Karpas-422 (cell line): ENCODE results near the gene BPIFB2. TPM values are rescaled to one million over a fixed set of nuclear protein-coding genes. Genes with fewer than 3 reads are reported as not detected.

Experiments used
- DNase-seq: peaks from one replicate; pipeline ENCODE4 v3.0.0-alpha.2; 2015
- H2AFZ ChIP-seq: fragments of 200-600 bp; sonication (generic); 2 replicates; pipeline ENCODE4 v1.6.1; 2014; ENCODE audit warnings: antibody characterized with exemption, low read length, mixed read lengths
- H3K27ac ChIP-seq: fragments of 200-600 bp; sonication (generic); 2 replicates; pipeline ENCODE4 v1.5.1; 2014; ENCODE audit warnings: mild to moderate bottlenecking, low read length, moderate library complexity
- H3K27me3 ChIP-seq: fragments of 200-600 bp; sonication (generic); 2 replicates; pipeline ENCODE4 v1.6.1; 2014; ENCODE audit warnings: low read length, mixed read lengths
- H3K36me3 ChIP-seq: fragments of 200-600 bp; sonication (generic); 2 replicates; pipeline ENCODE4 v1.6.1; 2014; ENCODE audit warnings: low read length, mixed read lengths; ENCODE audit not compliant: insufficient read depth
- H3K4me1 ChIP-seq: fragments of 200-600 bp; sonication (generic); 2 replicates; pipeline ENCODE4 v1.6.1; 2014; ENCODE audit warnings: mild to moderate bottlenecking, low read length, mixed read lengths
- H3K4me2 ChIP-seq: fragments of 200-600 bp; sonication (generic); 2 replicates; pipeline ENCODE4 v1.6.1; 2014; ENCODE audit warnings: low read length, low read depth, mild to moderate bottlenecking; ENCODE audit not compliant: poor library complexity, severe bottlenecking
- H3K4me3 ChIP-seq: fragments of 200-600 bp; sonication (generic); 2 replicates; pipeline ENCODE4 v1.5.1; 2014; ENCODE audit warnings: mild to moderate bottlenecking, antibody characterized with exemption, low read length, mixed read lengths
- H3K79me2 ChIP-seq: fragments of 200-600 bp; sonication (generic); 2 replicates; pipeline ENCODE4 v1.6.1; 2014; ENCODE audit warnings: mild to moderate bottlenecking, low read length, mixed read lengths
- H3K9ac ChIP-seq: fragments of 200-600 bp; sonication (generic); 2 replicates; pipeline ENCODE4 v1.6.0; 2014; ENCODE audit warnings: low read length
- H3K9me2 ChIP-seq: fragments of 200-600 bp; sonication (generic), shearing (Covaris generic); replicated peaks from 2 replicates; pipeline ENCODE4 v1.6.0; 2014; ENCODE audit warnings: mild to moderate bottlenecking, low read length, moderate library complexity; ENCODE audit not compliant: insufficient read depth
- H3K9me3 ChIP-seq: fragments of 300-700, 200-600 bp; sonication (generic); 2 replicates; pipeline ENCODE4 v1.6.1; 2014; ENCODE audit warnings: low read length, mixed read lengths
- H4K20me1 ChIP-seq: fragments of 200-600 bp; sonication (generic); 2 replicates; pipeline ENCODE4 v1.6.1; 2014; ENCODE audit warnings: mild to moderate bottlenecking, antibody characterized with exemption, low read length, low read depth; ENCODE audit not compliant: insufficient read depth
- total RNA-seq: library from RNA; depleted of rRNA; stranded (reverse); fragments of >200 nt; shearing (Covaris generic); gene quantifications from 2 replicates; pipeline ENCODE4 v1.2.3, GENCODE V29; 2014; ENCODE audit warnings: low replicate concordance

BPIFB2 gene
- total RNA-seq, 1 experiment from 2014 or later: not detected

DNA sequence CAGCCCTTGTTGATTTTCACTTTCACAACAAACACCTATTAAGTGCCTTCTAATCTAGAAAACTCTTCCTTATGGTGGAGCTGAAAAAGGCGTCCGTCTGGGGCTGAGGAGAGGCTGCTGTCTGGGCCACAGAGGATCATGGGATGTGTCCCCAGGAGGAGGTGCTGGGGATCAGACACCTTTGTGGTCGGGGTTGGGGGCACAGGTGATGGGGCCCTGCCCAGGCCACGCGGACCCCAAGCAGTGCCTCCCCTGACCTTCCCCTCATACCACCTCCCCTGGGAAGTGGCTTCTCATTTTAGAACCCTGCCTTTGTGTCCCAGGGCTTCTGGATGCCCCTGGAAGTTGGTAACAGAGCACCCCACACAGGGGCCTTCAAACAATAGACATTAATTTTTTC is 44.3 kb upstream of the BPIFB2 start:
- no peak overlapping the region for H2AFZ ChIP-seq
- H3K36me3 ChIP-seq: no peaks in the 10 kb centered on the region
- H3K27me3 ChIP-seq: no peaks in the 10 kb centered on the region
- H3K9me3 ChIP-seq: no peaks in the 10 kb centered on the region
- no peak for DNase-seq
- H3K27ac ChIP-seq: no peak overlapping the region
- no peak overlapping the region for H3K4me3 ChIP-seq
- H3K4me2 ChIP-seq: no peak overlapping the region
- no peaks in the 10 kb centered on the region for H3K79me2 ChIP-seq
- no peaks in the 10 kb centered on the region for H4K20me1 ChIP-seq
- no peaks in the 10 kb centered on the region for H3K9me2 ChIP-seq
- H3K9ac ChIP-seq: no peak overlapping the region
- H3K4me1 ChIP-seq: no peaks in the 10 kb centered on the region

GRCh38 chr20:32964575-32964974 is 42.9 kb upstream of the BPIFB2 start:
- no peaks in the 10 kb centered on the region for H3K4me1 ChIP-seq

GRCh38 chr20:32965115-32965514 is 42.4 kb upstream of the BPIFB2 start:
- Histone ChIP-seq H3K4me3 (no peak overlapping the region), H3K79me2 (no peaks in the 10 kb centered on the region), H4K20me1 (no peaks in the 10 kb centered on the region), H3K27me3 (no peaks in the 10 kb centered on the region), H3K36me3 (no peaks in the 10 kb centered on the region), H3K9ac (no peak overlapping the region), H3K9me3 (no peaks in the 10 kb centered on the region), H3K4me1 (no peaks in the 10 kb centered on the region), H3K9me2 (no peaks in the 10 kb centered on the region), H3K27ac (no peak overlapping the region), H2AFZ (no peak overlapping the region), H3K4me2 (no peak overlapping the region)
- no peak for DNase-seq

More at GRCh38 chr20:32964575-32964974, 42.9 kb upstream of the BPIFB2 start:
- Histone ChIP-seq H3K9ac (no peak overlapping the region), H3K9me2 (no peaks in the 10 kb centered on the region), H3K79me2 (no peaks in the 10 kb centered on the region), H3K36me3 (no peaks in the 10 kb centered on the region), H3K9me3 (no peaks in the 10 kb centered on the region), H2AFZ (no peak overlapping the region), H3K4me2 (no peak overlapping the region), H4K20me1 (no peaks in the 10 kb centered on the region), H3K27me3 (no peaks in the 10 kb centered on the region), H3K4me3 (no peak overlapping the region), H3K27ac (no peak overlapping the region)
- DNase-seq: no peak

DNA sequence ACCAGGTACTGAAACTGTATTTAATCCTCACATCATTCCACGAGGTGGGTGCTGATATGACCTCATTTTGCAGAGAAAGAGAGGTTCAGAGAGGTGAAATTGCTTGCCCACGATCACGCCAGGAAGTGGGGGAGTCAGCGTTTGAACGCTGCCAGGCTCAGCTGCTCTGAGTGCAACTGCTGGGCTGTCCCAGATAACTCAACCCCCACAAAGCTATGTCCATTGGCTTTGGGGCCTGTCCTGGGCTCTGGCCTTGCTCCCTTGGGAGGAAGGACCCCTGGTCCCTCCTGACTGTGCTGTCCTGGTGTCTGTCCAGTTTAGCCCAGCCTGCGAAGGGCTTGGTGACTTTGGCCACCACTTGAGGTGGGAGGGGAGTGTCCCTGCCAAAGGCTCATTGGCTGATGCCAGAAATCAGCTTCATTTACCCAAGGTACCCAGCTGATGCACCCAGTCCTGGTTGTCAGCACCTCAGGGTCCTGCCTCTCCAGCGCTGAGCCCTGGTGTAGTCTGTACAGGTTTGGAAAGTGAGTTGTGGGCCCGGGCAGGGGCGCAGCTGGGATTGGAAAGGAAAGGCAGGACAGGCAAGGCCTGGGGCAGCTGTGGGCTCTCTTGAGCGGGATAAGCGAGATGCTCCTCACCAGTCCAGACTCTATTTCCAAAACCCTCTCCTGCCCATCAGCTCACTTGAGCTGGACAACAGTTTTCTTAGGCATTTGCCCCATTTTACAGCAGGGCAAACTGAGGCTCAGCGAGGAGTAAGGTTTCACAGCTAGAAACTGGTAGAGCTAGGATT is 41.7 kb upstream of the BPIFB2 start:
- Histone ChIP-seq H3K4me2 (no peak overlapping the region), H4K20me1 (no peaks in the 10 kb centered on the region), H3K36me3 (no peaks in the 10 kb centered on the region), H3K79me2 (no peaks in the 10 kb centered on the region), H3K4me1 (no peaks in the 10 kb centered on the region), H2AFZ (no peak overlapping the region), H3K4me3 (no peak overlapping the region), H3K9ac (no peak overlapping the region), H3K27ac (no peak overlapping the region), H3K9me2 (no peaks in the 10 kb centered on the region), H3K9me3 (no peaks in the 10 kb centered on the region), H3K27me3 (no peaks in the 10 kb centered on the region)
- DNase-seq: no peak

DNA sequence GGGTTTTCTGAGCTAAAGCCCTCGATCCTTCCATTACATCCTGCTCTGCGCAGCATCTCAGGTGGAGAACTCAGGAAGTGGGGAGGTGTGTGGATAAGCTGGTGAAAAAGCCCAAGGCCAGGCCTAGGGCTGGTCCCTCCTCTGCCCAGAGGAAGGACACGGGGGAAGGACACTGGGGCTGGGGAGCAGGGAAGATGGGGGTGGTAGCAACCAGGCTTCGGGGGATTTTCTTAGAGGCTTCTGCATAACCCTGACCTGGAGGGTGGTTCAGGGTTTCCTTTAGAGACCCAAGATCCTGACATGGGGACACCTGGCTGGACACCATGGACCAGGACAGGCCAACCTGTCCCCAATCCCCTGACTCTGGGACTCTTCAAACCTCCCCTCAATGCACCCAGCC is 41.1 kb upstream of the BPIFB2 start:
- Histone ChIP-seq H3K27ac (no peak overlapping the region), H3K27me3 (no peaks in the 10 kb centered on the region), H3K9ac (no peak overlapping the region), H3K79me2 (no peaks in the 10 kb centered on the region), H2AFZ (no peak overlapping the region), H3K9me2 (no peaks in the 10 kb centered on the region), H3K4me3 (no peak overlapping the region), H4K20me1 (no peaks in the 10 kb centered on the region), H3K36me3 (no peaks in the 10 kb centered on the region), H3K4me2 (no peak overlapping the region), H3K4me1 (no peaks in the 10 kb centered on the region), H3K9me3 (no peaks in the 10 kb centered on the region)
- no peak for DNase-seq

GRCh38 chr20:32966881-32967781 is 40.4 kb upstream of the BPIFB2 start:
- H3K4me1 ChIP-seq: peaks cover 6% of the 10 kb centered on the region
- no peak overlapping the region for H3K4me3 ChIP-seq
- no peak for DNase-seq
- no peak overlapping the region for H3K4me2 ChIP-seq
- H3K27me3 ChIP-seq: no peaks in the 10 kb centered on the region
- no peaks in the 10 kb centered on the region for H3K9me2 ChIP-seq
- no peaks in the 10 kb centered on the region for H4K20me1 ChIP-seq
- no peaks in the 10 kb centered on the region for H3K9me3 ChIP-seq
- no peak overlapping the region for H2AFZ ChIP-seq
- no peaks in the 10 kb centered on the region for H3K79me2 ChIP-seq
- no peak overlapping the region for H3K9ac ChIP-seq
- H3K36me3 ChIP-seq: no peaks in the 10 kb centered on the region
- H3K27ac ChIP-seq: no peak overlapping the region

- Histone ChIP-seq H4K20me1 (no peaks in the 10 kb centered on the region), H3K27ac (no peak overlapping the region), H3K4me3 (no peak overlapping the region), H3K4me1 (peaks cover 9% of the 10 kb centered on the region), H3K9me3 (no peaks in the 10 kb centered on the region), H3K9me2 (no peaks in the 10 kb centered on the region), H3K27me3 (no peaks in the 10 kb centered on the region), H2AFZ (no peak overlapping the region), H3K9ac (no peak overlapping the region), H3K79me2 (no peaks in the 10 kb centered on the region), H3K4me2 (no peak overlapping the region), H3K36me3 (no peaks in the 10 kb centered on the region)
- DNase-seq: no peak
Measured at GRCh38 chr20:32967961-32968457, 39.5 kb upstream of the BPIFB2 start.
